GM19324 (cell line): ENCODE data around the gene BOD1L1.

Source experiments
- ATAC-seq: cut with Tn5 transposase; IDR thresholded peaks from one replicate; pipeline ENCODE4 v1.9.1; 2021; ENCODE audit warnings: mild to moderate bottlenecking, moderate library complexity; ENCODE audit not compliant: unreplicated experiment, low FRiP score

Gene BOD1L1

GRCh38 chr4:13541176-13541604, 86.3 kb downstream of the BOD1L1 start:
- no peak for ATAC-seq

GRCh38 chr4:13540446-13541175, 86.9 kb downstream of the BOD1L1 start:
- no peak for ATAC-seq

GRCh38 chr4:13539619-13540445, 87.7 kb downstream of the BOD1L1 start:
- no peak for ATAC-seq

- no peak for ATAC-seq
Observed at GRCh38 chr4:13539047-13539618, 88.4 kb downstream of the BOD1L1 start.

- ATAC-seq, result no peak
Observed at GRCh38 chr4:13538427-13538973, 89.0 kb downstream of the BOD1L1 start.

GRCh38 chr4:13537832-13538177, 89.7 kb downstream of the BOD1L1 start:
- no peak for ATAC-seq

GRCh38 chr4:13537011-13537831, 90.3 kb downstream of the BOD1L1 start:
- no peak for ATAC-seq

- ATAC-seq, result no peak
Observed at GRCh38 chr4:13536607-13537006, 90.9 kb downstream of the BOD1L1 start.

- ATAC-seq, result no peak
Observed at GRCh38 chr4:13535708-13536361, 91.7 kb downstream of the BOD1L1 start.

GRCh38 chr4:13535118-13535517, 92.4 kb downstream of the BOD1L1 start:
- no peak for ATAC-seq

GRCh38 chr4:13534344-13535063, 93.0 kb downstream of the BOD1L1 start:
- no peak for ATAC-seq

- no peak for ATAC-seq
Observed at GRCh38 chr4:13533670-13534343, 93.7 kb downstream of the BOD1L1 start.

GRCh38 chr4:13531625-13531998, 95.9 kb downstream of the BOD1L1 start:
- no peak for ATAC-seq

GRCh38 chr4:13530823-13531624, 96.5 kb downstream of the BOD1L1 start:
- ATAC-seq, result no peak

- ATAC-seq, result no peak
Observed at GRCh38 chr4:13529128-13529919, 98.2 kb downstream of the BOD1L1 start.

GRCh38 chr4:13528821-13529127, 98.8 kb downstream of the BOD1L1 start:
- no peak for ATAC-seq
